CD4-positive, alpha-beta T cell (primary cell): Measurements from ENCODE around the gene SLC35F6. TPM values are rescaled to one million over a fixed set of nuclear protein-coding genes. Genes with fewer than 3 reads are reported as not detected.
A peak's percentile ranks its signal among the peaks of the same experiment; 100 is the strongest.
"Not testable (repeated sequence)": the region's sequence is repeated elsewhere in the genome, so short reads cannot be mapped to it uniquely, and the experiment has no call there.

Source experiments
- ATAC-seq: fragments of 200-7000 bp; cut with Tn5 transposase; one replicate; pipeline ENCODE4 v1.10.0; 2022; ENCODE audit warnings: mild to moderate bottlenecking; ENCODE audit not compliant: poor library complexity
- CTCF ChIA-PET: fragments of 350-600 bp; sonication (Branson Sonifier 250); formaldehyde crosslinking; loops from one replicate; lab custom pipeline; 2021; ENCODE audit warnings: antibody characterized with exemption, inconsistent platforms; lab: Charles Lee
- POLR2A ChIA-PET: fragments of 350-600 bp; sonication (Branson Sonifier 250); formaldehyde crosslinking; loops from one replicate; lab custom pipeline; 2021; ENCODE audit warnings: antibody characterized with exemption, inconsistent platforms; lab: Charles Lee
- DNase-seq, 14 experiments: peaks; one replicate each; pipeline ENCODE4 v3.0.0-alpha.2; 2013 to 2020; ENCODE audit warnings: mixed read lengths in 2 of 14
- H3K27ac ChIP-seq, 2 donors: one replicate each; pipeline versions ENCODE4 v1.5.1 to v1.7.0; 2013; ENCODE audit warnings: low read length in 2 of 2, low read depth in 1 of 2, mild to moderate bottlenecking in 1 of 2
- H3K27me3 ChIP-seq, 2 experiments: 1 replicate in 1 of 2; 2 replicates in 1 of 2; pipeline versions ENCODE4 v1.6.1 to v1.7.0; 2013; ENCODE audit warnings: low read length in 2 of 2, control low read depth in 1 of 2, mild to moderate bottlenecking in 1 of 2, moderate library complexity in 1 of 2; ENCODE audit not compliant: insufficient read depth in 2 of 2, control insufficient read depth in 1 of 2
- H3K36me3 ChIP-seq: one replicate; pipeline ENCODE4 v1.6.1; 2013; ENCODE audit warnings: low read length, control low read depth; ENCODE audit not compliant: insufficient read depth
- H3K4me1 ChIP-seq: one replicate; pipeline ENCODE4 v1.6.1; 2013; ENCODE audit warnings: low read length, control low read depth; ENCODE audit not compliant: insufficient read depth
- H3K4me3 ChIP-seq: one replicate; pipeline ENCODE4 v1.5.1; 2013; ENCODE audit warnings: mild to moderate bottlenecking, low read length, moderate library complexity
- H3K9me3 ChIP-seq, 2 experiments: 1 replicate in 1 of 2; 2 replicates in 1 of 2; pipeline versions ENCODE4 v1.6.1 to v1.7.0; 2013; ENCODE audit warnings: low read length in 2 of 2, mild to moderate bottlenecking in 2 of 2, control low read depth in 1 of 2, moderate library complexity in 1 of 2; ENCODE audit not compliant: control insufficient read depth in 1 of 2, insufficient read depth in 1 of 2
- H3K27ac Mint-ChIP-seq: one replicate; pipeline ENCODE4 v1.8.0; 2020; ENCODE audit warnings: mixed read lengths
- H3K27me3 Mint-ChIP-seq: one replicate; pipeline ENCODE4 v1.8.0; 2021; ENCODE audit warnings: mixed read lengths
- H3K36me3 Mint-ChIP-seq: one replicate; pipeline ENCODE4 v1.8.0; 2021; ENCODE audit warnings: low read depth, mixed read lengths
- H3K4me1 Mint-ChIP-seq: one replicate; pipeline ENCODE4 v1.8.0; 2021; ENCODE audit warnings: low read depth, mixed read lengths
- H3K4me3 Mint-ChIP-seq: one replicate; pipeline ENCODE4 v1.8.0; 2020; ENCODE audit warnings: mild to moderate bottlenecking, mixed read lengths
- H3K9me3 Mint-ChIP-seq: one replicate; pipeline ENCODE4 v1.8.0; 2020; ENCODE audit warnings: mixed read lengths
- CTCF ChIP-seq: fragments of 200-600 bp; IDR thresholded peaks from one replicate; pipeline ENCODE4 v1.8.0; 2022; ENCODE audit warnings: antibody characterized with exemption, mild to moderate bottlenecking
- intact Hi-C, 2 experiments: fragments of 100-400 bp; cut with DNase I in 1 of 2; cut with micrococcal nuclease in 1 of 2; formaldehyde crosslinking; loops; one replicate each; pipeline versions ENCODE4 v1.15.1 to v1.9.0; 2023 to 2025; cut with DNase I, micrococcal nuclease
- total RNA-seq, 174 experiments: library from RNA in 2 of 174; stranded (reverse) in 2 of 174; gene quantifications; one replicate each; pipeline ENCODE4 v1.2.3 and lab custom pipeline; 2021 to 2026

SLC35F6 gene
- total RNA-seq, 2 experiments from 2014 or later: 32.0 to 34.2 TPM

DNA sequence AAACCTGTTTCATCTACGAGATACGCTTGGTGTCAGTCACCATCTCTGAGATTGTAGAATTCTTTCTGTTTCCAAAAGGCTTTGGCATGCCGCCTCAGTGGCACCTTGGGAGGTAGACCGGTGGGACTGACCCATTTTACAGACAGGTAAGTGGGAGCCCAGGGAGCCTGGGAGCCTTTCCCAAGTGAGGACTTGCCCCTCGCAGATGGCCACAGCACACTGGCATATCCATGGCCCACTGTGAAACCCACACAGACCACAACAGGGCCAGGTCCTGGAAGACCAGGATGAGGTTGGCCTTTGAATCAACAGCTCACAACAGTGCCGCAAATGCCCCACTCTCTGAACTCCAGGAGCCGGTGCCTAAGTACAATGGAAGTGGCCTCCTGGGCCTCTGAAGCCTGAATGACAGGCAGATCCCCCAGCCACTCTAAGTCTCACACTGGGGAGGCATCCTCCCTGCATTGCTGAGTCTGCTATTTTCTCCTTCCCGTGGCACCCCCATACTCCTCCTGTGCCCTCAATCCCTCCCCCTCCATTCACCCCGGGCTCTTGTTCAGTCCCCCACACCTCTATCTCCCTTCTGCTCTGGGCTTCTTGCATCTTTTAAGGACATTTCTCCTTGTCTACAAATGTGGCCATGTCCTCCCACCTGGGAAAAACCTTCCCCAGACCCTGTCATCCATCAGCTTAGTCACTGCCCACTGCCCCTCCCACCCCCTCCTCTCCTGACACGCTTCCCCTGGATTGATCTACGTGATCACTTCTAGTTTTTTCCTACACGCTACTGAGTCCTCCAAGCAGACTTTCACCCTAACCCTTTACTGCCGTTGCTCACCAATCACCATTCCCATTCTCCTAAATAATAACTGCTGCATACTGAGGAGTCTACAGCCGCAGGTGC, 48.0 kb downstream of the SLC35F6 start:
- TF ChIP-seq CTCF: no peak
- Histone ChIP-seq H3K27me3 (peaks cover 0 to 5% of the 10 kb centered on the region in 2 experiments), H3K4me3 (no peak overlapping the region), H3K27ac (no peak overlapping the region), H3K36me3 (no peaks in the 10 kb centered on the region), H3K9me3 (peaks cover 0 to 6% of the 10 kb centered on the region in 2 experiments), H3K4me1 (peaks cover 41% of the 10 kb centered on the region)
- ChIA-PET CTCF (no interaction called here), POLR2A (no interaction called here)
- Mint-ChIP-seq H3K9me3 (no peaks in the 10 kb centered on the region), H3K36me3 (no peaks in the 10 kb centered on the region), H3K27ac (no peak overlapping the region), H3K4me1 (peaks cover 51% of the 10 kb centered on the region), H3K27me3 (peaks cover 14% of the 10 kb centered on the region), H3K4me3 (peak overlapping the region; percentile 2)
- DNase-seq (no peak), ATAC-seq (no peak)
- intact Hi-C loops: no loop called here

DNA sequence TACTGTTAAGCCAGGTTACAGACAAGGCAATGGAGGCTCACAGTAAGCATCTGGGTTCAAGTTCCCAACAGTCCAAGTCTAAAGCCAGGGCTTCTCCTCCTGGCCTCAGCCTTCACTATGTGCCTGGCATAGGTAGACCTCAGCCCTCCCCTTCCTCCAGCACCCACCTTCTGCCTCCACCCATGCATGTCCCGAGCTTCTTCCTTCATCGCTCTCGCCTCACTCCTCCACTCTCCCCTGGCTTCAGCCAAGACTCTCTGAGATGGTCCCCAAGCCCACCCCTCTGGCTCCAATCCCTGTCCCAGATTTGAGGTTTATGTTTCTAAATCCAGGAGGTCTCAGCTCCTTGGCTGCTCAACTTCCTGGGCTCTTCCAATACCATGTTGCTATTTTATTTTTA, 48.6 kb downstream of the SLC35F6 start:
- Histone ChIP-seq H3K36me3 (no peaks in the 10 kb centered on the region), H3K4me3 (no peak overlapping the region), H3K9me3 (peaks cover 0 to 6% of the 10 kb centered on the region in 2 experiments), H3K4me1 (peaks cover 41% of the 10 kb centered on the region), H3K27ac (no peak overlapping the region), H3K27me3 (peaks cover 0 to 5% of the 10 kb centered on the region in 2 experiments)
- no peak for TF ChIP-seq CTCF
- no peaks in the 10 kb centered on the region for H3K9me3 Mint-ChIP-seq
- POLR2A ChIA-PET: no interaction called here
- CTCF ChIA-PET: no interaction called here
- peaks cover 47% of the 10 kb centered on the region for H3K4me1 Mint-ChIP-seq
- DNase-seq (no peak), ATAC-seq (no peak)
- H3K4me3 Mint-ChIP-seq: no peak overlapping the region
- intact Hi-C loops: no loop called here
- peaks cover 14% of the 10 kb centered on the region for H3K27me3 Mint-ChIP-seq
- no peak overlapping the region for H3K27ac Mint-ChIP-seq
- no peaks in the 10 kb centered on the region for H3K36me3 Mint-ChIP-seq

DNA sequence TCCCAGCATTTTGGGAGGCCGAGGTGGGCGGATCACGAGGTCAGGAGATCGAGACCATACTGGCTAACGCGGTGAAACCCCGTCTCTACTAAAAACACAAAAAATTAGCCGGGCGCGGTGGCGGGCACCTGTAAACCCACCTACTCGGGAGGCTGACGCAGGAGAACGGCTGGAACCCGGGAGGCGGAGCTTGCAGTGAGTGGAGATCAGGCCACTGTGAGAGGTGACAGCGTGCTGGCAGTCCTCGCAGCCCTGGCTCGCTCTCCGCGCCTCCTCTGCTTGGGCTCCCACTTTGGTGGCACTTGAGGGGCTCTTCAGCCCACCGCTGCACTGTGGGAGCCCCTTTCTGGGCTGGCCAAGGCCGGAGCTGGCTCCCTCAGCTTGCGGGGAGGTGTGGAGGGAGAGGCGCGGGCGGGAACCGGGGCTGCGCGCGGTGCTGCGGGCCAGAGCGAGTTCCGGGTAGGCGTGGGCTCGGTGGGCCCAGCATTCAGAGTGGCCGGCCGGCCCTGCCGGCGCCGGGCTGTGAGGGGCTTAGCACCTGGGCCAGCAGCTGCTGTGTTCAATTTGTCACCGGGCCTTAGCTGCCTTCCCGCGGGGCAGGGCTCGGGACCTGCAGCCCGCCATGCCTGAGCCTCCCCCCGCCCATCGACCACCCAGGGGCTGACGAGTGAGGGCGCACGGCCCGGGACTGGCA, 50.1 kb downstream of the SLC35F6 start:
- Mint-ChIP-seq H3K27me3 (peaks cover 21% of the 10 kb centered on the region), H3K4me1 (peaks cover 37% of the 10 kb centered on the region)
- H3K9me3 ChIP-seq, H3K4me3 ChIP-seq, DNase-seq, intact Hi-C loops, H3K27ac Mint-ChIP-seq, H3K36me3 Mint-ChIP-seq, H3K27me3 ChIP-seq, ATAC-seq, H3K4me3 Mint-ChIP-seq, H3K9me3 Mint-ChIP-seq, POLR2A ChIA-PET, CTCF ChIA-PET, H3K36me3 ChIP-seq, H3K27ac ChIP-seq: not testable (repeated sequence)
- peaks cover 28% of the 10 kb centered on the region for H3K4me1 ChIP-seq
